Measurements from ENCODE around the gene DFFA. TPM values are rescaled to one million over a fixed set of nuclear protein-coding genes. Genes with fewer than 3 reads are reported as not detected.
"Not testable (repeated sequence)": the region's sequence is repeated elsewhere in the genome, so short reads cannot be mapped to it uniquely, and the experiment has no call there.

Gene DFFA
- total and polyA plus RNA-seq, 4 donors, result 7.8 to 29.2 (median 18.0) TPM

- no peak for DNase-seq
Observed at GRCh38 chr1:10508511-10508951, 36.2 kb upstream of the DFFA start.

GRCh38 chr1:10507111-10507879 lies 35.0 kb upstream of the DFFA start:
- H3K9me3 ChIP-seq (ENCODE audit: control insufficient read depth, low read length), result no peaks in the 10 kb centered on the region
- H3K27me3 ChIP-seq (ENCODE audit: control insufficient read depth in 1 of 2, insufficient read depth in 2 of 2, low read length in 1 of 2), result no peaks in the 10 kb centered on the region
- ATAC-seq (ENCODE audit: low FRiP score), result peak; percentile 85
- H3K27ac ChIP-seq (ENCODE audit: low read depth in 1 of 2, low read length in 2 of 2), result no peak overlapping the region
- H3K4me1 ChIP-seq (ENCODE audit: control insufficient read depth in 1 of 2, insufficient read depth in 2 of 2, low read length in 2 of 2), result peaks cover 0 to 7% of the 10 kb centered on the region in 2 donors
- no peak overlapping the region for H3K4me3 ChIP-seq (ENCODE audit: low read length in 2 of 2)
- intact Hi-C loops (cut with DNase I), result loop anchor here (2.0 to 10.0 kb wide), 4 partner anchors 285 to 438 kb away; no protein-coding TSS in a partner anchor
- DNase-seq, result peak; percentile 76 to 81
- no peaks in the 10 kb centered on the region for H3K36me3 ChIP-seq (ENCODE audit: control insufficient read depth in 1 of 2, insufficient read depth in 2 of 2, low read length in 1 of 2)
- 71% methylated on average over 17 of the region's 17 CpGs for WGBS, 2 donors

More at GRCh38 chr1:10508511-10508951, 36.2 kb upstream of the DFFA start:
- H3K4me1 ChIP-seq (ENCODE audit: control insufficient read depth in 1 of 2, insufficient read depth in 2 of 2, low read length in 2 of 2), result peaks cover 0 to 7% of the 10 kb centered on the region in 2 donors
- no peak overlapping the region for H3K4me3 ChIP-seq (ENCODE audit: low read length in 2 of 2)
- H3K36me3 ChIP-seq (ENCODE audit: control insufficient read depth in 1 of 2, insufficient read depth in 2 of 2, low read length in 1 of 2), result no peaks in the 10 kb centered on the region
- intact Hi-C loops (cut with DNase I), result loop anchor here (5.0 to 10.0 kb wide), 3 partner anchors 284 to 436 kb away; no protein-coding TSS in a partner anchor
- H3K9me3 ChIP-seq (ENCODE audit: control insufficient read depth, low read length), result no peaks in the 10 kb centered on the region
- H3K27me3 ChIP-seq (ENCODE audit: control insufficient read depth in 1 of 2, insufficient read depth in 2 of 2, low read length in 1 of 2), result no peaks in the 10 kb centered on the region
- no peak for ATAC-seq (ENCODE audit: low FRiP score)
- WGBS, 2 donors, result 77 to 90% methylated on average over 3 of the region's 3 CpGs
- no peak overlapping the region for H3K27ac ChIP-seq (ENCODE audit: low read depth in 1 of 2, low read length in 2 of 2)

- no peak for DNase-seq
- intact Hi-C loops (cut with DNase I), result loop anchor here (2.0 to 10.0 kb wide), 4 partner anchors 286 to 438 kb away; no protein-coding TSS in a partner anchor
- no peak overlapping the region for H3K27ac ChIP-seq (ENCODE audit: low read depth in 1 of 2, low read length in 2 of 2)
- H3K9me3 ChIP-seq (ENCODE audit: control insufficient read depth, low read length), result no peaks in the 10 kb centered on the region
- no peaks in the 10 kb centered on the region for H3K36me3 ChIP-seq (ENCODE audit: control insufficient read depth in 1 of 2, insufficient read depth in 2 of 2, low read length in 1 of 2)
- H3K27me3 ChIP-seq (ENCODE audit: control insufficient read depth in 1 of 2, insufficient read depth in 2 of 2, low read length in 1 of 2), result no peaks in the 10 kb centered on the region
- ATAC-seq (ENCODE audit: low FRiP score), result no peak
- H3K4me1 ChIP-seq (ENCODE audit: control insufficient read depth in 1 of 2, insufficient read depth in 2 of 2, low read length in 2 of 2), result peaks cover 0 to 7% of the 10 kb centered on the region in 2 donors
- no peak overlapping the region for H3K4me3 ChIP-seq (ENCODE audit: low read length in 2 of 2)
- 69 to 79% methylated on average over 4 of the region's 4 CpGs for WGBS, 2 donors
Observed at GRCh38 chr1:10506677-10507047, 34.3 kb upstream of the DFFA start.

GRCh38 chr1:10506046-10506676 lies 33.8 kb upstream of the DFFA start:
- not testable (repeated sequence) for H3K4me3 ChIP-seq (ENCODE audit: low read length in 2 of 2); H3K36me3 ChIP-seq (ENCODE audit: control insufficient read depth in 1 of 2, insufficient read depth in 2 of 2, low read length in 1 of 2); H3K4me1 ChIP-seq (ENCODE audit: control insufficient read depth in 1 of 2, insufficient read depth in 2 of 2, low read length in 2 of 2); ATAC-seq (ENCODE audit: low FRiP score); H3K27me3 ChIP-seq (ENCODE audit: control insufficient read depth in 1 of 2, insufficient read depth in 2 of 2, low read length in 1 of 2); H3K27ac ChIP-seq (ENCODE audit: low read depth in 1 of 2, low read length in 2 of 2); H3K9me3 ChIP-seq (ENCODE audit: control insufficient read depth, low read length)
- peak in 1 of 2 donors; percentile 13 for DNase-seq
- 91 to 95% methylated on average over 12 of the region's 12 CpGs for WGBS, 2 donors
- intact Hi-C loops (cut with DNase I), result loop anchor here (2.0 to 10.0 kb wide), 4 partner anchors 286 to 439 kb away; no protein-coding TSS in a partner anchor

GRCh38 chr1:10504249-10504648 lies 31.9 kb upstream of the DFFA start:
- Histone ChIP-seq H3K4me3 (ENCODE audit: low read length in 2 of 2) (no peak overlapping the region), H3K4me1 (ENCODE audit: control insufficient read depth in 1 of 2, insufficient read depth in 2 of 2, low read length in 2 of 2) (no peaks in the 10 kb centered on the region), H3K36me3 (ENCODE audit: control insufficient read depth in 1 of 2, insufficient read depth in 2 of 2, low read length in 1 of 2) (no peaks in the 10 kb centered on the region), H3K27me3 (ENCODE audit: control insufficient read depth in 1 of 2, insufficient read depth in 2 of 2, low read length in 1 of 2) (no peaks in the 10 kb centered on the region), H3K27ac (ENCODE audit: low read depth in 1 of 2, low read length in 2 of 2) (no peak overlapping the region), H3K9me3 (ENCODE audit: control insufficient read depth, low read length) (no peaks in the 10 kb centered on the region)
- WGBS, 2 donors, result 74 to 81% methylated on average over 5 of the region's 5 CpGs
- intact Hi-C loops (cut with DNase I), result loop anchor here in 1 of 2 donors (10.0 kb wide), 1 partner anchor 441 kb away; no protein-coding TSS in a partner anchor
- peak in 1 of 2 donors; percentile 59 for DNase-seq
- no peak for ATAC-seq (ENCODE audit: low FRiP score)

- Histone ChIP-seq H3K9me3 (ENCODE audit: control insufficient read depth, low read length) (no peaks in the 10 kb centered on the region), H3K4me3 (ENCODE audit: low read length in 2 of 2) (no peak overlapping the region), H3K27me3 (ENCODE audit: control insufficient read depth in 1 of 2, insufficient read depth in 2 of 2, low read length in 1 of 2) (no peaks in the 10 kb centered on the region), H3K27ac (ENCODE audit: low read depth in 1 of 2, low read length in 2 of 2) (no peak overlapping the region), H3K36me3 (ENCODE audit: control insufficient read depth in 1 of 2, insufficient read depth in 2 of 2, low read length in 1 of 2) (no peaks in the 10 kb centered on the region), H3K4me1 (ENCODE audit: control insufficient read depth in 1 of 2, insufficient read depth in 2 of 2, low read length in 2 of 2) (no peaks in the 10 kb centered on the region)
- ATAC-seq (ENCODE audit: low FRiP score), result no peak
- DNase-seq, result no peak
- WGBS, 2 donors, result 90 to 92% methylated on average over 5 of the region's 5 CpGs
- intact Hi-C loops (cut with DNase I), result loop anchor here in 1 of 2 donors (10.0 kb wide), 1 partner anchor 443 kb away; no protein-coding TSS in a partner anchor
Observed at GRCh38 chr1:10502206-10502605, 29.9 kb upstream of the DFFA start.

- Histone ChIP-seq H3K4me3 (ENCODE audit: low read length in 2 of 2) (no peak overlapping the region), H3K27me3 (ENCODE audit: control insufficient read depth in 1 of 2, insufficient read depth in 2 of 2, low read length in 1 of 2) (no peaks in the 10 kb centered on the region), H3K27ac (ENCODE audit: low read depth in 1 of 2, low read length in 2 of 2) (no peak overlapping the region), H3K36me3 (ENCODE audit: control insufficient read depth in 1 of 2, insufficient read depth in 2 of 2, low read length in 1 of 2) (no peaks in the 10 kb centered on the region), H3K4me1 (ENCODE audit: control insufficient read depth in 1 of 2, insufficient read depth in 2 of 2, low read length in 2 of 2) (no peaks in the 10 kb centered on the region), H3K9me3 (ENCODE audit: control insufficient read depth, low read length) (no peaks in the 10 kb centered on the region)
- intact Hi-C loops (cut with DNase I), result loop anchor here in 1 of 2 donors (10.0 kb wide), 1 partner anchor 447 kb away; no protein-coding TSS in a partner anchor
- ATAC-seq (ENCODE audit: low FRiP score) (no peak), DNase-seq (no peak)
- 86 to 92% methylated on average over 8 of the region's 8 CpGs for WGBS, 2 donors
Observed at GRCh38 chr1:10498231-10498630, 25.9 kb upstream of the DFFA start.

GRCh38 chr1:10497109-10497508 lies 24.8 kb upstream of the DFFA start:
- WGBS, 2 donors, result 88 to 90% methylated on average over 7 of the region's 7 CpGs

More at GRCh38 chr1:10497109-10497508, 24.8 kb upstream of the DFFA start:
- Histone ChIP-seq H3K4me1 (ENCODE audit: control insufficient read depth in 1 of 2, insufficient read depth in 2 of 2, low read length in 2 of 2) (no peaks in the 10 kb centered on the region), H3K9me3 (ENCODE audit: control insufficient read depth, low read length) (no peaks in the 10 kb centered on the region), H3K4me3 (ENCODE audit: low read length in 2 of 2) (no peak overlapping the region), H3K27me3 (ENCODE audit: control insufficient read depth in 1 of 2, insufficient read depth in 2 of 2, low read length in 1 of 2) (no peaks in the 10 kb centered on the region), H3K36me3 (ENCODE audit: control insufficient read depth in 1 of 2, insufficient read depth in 2 of 2, low read length in 1 of 2) (no peaks in the 10 kb centered on the region), H3K27ac (ENCODE audit: low read depth in 1 of 2, low read length in 2 of 2) (no peak overlapping the region)
- ATAC-seq (ENCODE audit: low FRiP score), result no peak
- peak in 1 of 2 donors; percentile 13 for DNase-seq
- intact Hi-C loops (cut with DNase I), result loop anchor here in 1 of 2 donors (10.0 kb wide), 1 partner anchor 448 kb away; no protein-coding TSS in a partner anchor
